ENCODE results near the gene R3HDM4. TPM values are rescaled to one million over a fixed set of nuclear protein-coding genes. Genes with fewer than 3 reads are reported as not detected.

Gene R3HDM4
- polyA plus RNA-seq, 2 of the 4 experiments (the other 2 are of a cell fraction), result 22.7 to 24.8 TPM

DNA sequence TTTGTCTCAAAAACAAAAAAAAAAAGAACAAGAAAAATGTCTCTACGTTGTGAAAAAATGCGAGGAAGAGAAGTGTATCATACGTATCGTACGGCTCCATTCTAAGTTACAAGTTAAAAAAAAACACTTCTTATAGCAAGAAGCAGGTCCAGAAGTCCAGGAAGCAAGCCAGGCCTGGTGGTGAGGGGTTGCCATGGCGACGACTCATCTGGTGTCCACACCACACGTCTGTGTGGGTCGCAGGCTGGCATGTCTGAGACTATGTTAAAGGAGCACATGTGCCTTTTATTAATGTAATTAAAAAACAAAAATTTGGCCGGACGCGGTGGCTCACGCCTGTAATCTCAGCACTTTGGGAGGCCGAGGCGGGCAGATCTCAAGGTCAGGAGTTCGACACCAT lies 25.9 kb downstream of the R3HDM4 start:
- 87% methylated on average over 16 of the region's 16 CpGs for WGBS (ENCODE audit: missing lambda C conversion rate)
- CTCF ChIA-PET, result interaction anchor here (1.5 kb wide), 1 partner anchor 31 kb away, joined by 3 read pairs; no protein-coding TSS in a partner anchor
- no peak for TF ChIP-seq MAZ (IDR thresholded peaks at IDR 0.05; ENCODE audit: borderline replicate concordance, low read depth, low read length)
- TF ChIP-seq KDM5A (IDR thresholded peaks at IDR 0.05), result no peak
- no peak for TF ChIP-seq MYC (IDR thresholded peaks at IDR 0.05; ENCODE audit: borderline replicate concordance, low read length)
- no peak for TF ChIP-seq RNF2 (IDR thresholded peaks at IDR 0.05; ENCODE audit: borderline replicate concordance, low read depth)
- TF ChIP-seq HOXA7 (CRISPR knock-in tag; IDR thresholded peaks at IDR 0.05), result no peak
- TF ChIP-seq SREBF2 (IDR thresholded peaks at IDR 0.05), result no peak
- TF ChIP-seq, protein P1, sequence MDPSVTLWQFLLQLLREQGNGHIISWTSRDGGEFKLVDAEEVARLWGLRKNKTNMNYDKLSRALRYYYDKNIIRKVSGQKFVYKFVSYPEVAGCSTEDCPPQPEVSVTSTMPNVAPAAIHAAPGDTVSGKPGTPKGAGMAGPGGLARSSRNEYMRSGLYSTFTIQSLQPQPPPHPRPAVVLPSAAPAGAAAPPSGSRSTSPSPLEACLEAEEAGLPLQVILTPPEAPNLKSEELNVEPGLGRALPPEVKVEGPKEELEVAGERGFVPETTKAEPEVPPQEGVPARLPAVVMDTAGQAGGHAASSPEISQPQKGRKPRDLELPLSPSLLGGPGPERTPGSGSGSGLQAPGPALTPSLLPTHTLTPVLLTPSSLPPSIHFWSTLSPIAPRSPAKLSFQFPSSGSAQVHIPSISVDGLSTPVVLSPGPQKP (IDR thresholded peaks at IDR 0.05; ENCODE audit: low read depth, low read length), result no peak
- TF ChIP-seq, protein P2, sequence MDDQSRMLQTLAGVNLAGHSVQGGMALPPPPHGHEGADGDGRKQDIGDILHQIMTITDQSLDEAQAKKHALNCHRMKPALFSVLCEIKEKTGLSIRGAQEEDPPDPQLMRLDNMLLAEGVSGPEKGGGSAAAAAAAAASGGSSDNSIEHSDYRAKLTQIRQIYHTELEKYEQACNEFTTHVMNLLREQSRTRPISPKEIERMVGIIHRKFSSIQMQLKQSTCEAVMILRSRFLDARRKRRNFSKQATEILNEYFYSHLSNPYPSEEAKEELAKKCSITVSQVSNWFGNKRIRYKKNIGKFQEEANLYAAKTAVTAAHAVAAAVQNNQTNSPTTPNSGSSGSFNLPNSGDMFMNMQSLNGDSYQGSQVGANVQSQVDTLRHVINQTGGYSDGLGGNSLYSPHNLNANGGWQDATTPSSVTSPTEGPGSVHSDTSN (IDR thresholded peaks at IDR 0.05), result no peak
- no peak for TF ChIP-seq JUN (IDR thresholded peaks at IDR 0.05)
- TF ChIP-seq ZC3H11A (IDR thresholded peaks at IDR 0.05), result no peak
- no peak for TF ChIP-seq BHLHE40 (IDR thresholded peaks at IDR 0.05; ENCODE audit: low read depth, low read length)
- no peak for TF ChIP-seq ESRRA (IDR thresholded peaks at IDR 0.05; ENCODE audit: borderline replicate concordance, low read length)
- TF ChIP-seq, protein P3, sequence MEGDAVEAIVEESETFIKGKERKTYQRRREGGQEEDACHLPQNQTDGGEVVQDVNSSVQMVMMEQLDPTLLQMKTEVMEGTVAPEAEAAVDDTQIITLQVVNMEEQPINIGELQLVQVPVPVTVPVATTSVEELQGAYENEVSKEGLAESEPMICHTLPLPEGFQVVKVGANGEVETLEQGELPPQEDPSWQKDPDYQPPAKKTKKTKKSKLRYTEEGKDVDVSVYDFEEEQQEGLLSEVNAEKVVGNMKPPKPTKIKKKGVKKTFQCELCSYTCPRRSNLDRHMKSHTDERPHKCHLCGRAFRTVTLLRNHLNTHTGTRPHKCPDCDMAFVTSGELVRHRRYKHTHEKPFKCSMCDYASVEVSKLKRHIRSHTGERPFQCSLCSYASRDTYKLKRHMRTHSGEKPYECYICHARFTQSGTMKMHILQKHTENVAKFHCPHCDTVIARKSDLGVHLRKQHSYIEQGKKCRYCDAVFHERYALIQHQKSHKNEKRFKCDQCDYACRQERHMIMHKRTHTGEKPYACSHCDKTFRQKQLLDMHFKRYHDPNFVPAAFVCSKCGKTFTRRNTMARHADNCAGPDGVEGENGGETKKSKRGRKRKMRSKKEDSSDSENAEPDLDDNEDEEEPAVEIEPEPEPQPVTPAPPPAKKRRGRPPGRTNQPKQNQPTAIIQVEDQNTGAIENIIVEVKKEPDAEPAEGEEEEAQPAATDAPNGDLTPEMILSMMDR (IDR thresholded peaks at IDR 0.05), result no peak
- no peak for TF ChIP-seq MAFK (IDR thresholded peaks at IDR 0.05; ENCODE audit: partially characterized antibody)
- TF ChIP-seq KDM1A (IDR thresholded peaks at IDR 0.05; ENCODE audit: low read depth), result no peak
- POLR2A ChIA-PET, result no interaction called here
- ATAC-seq (no peak), DNase-seq (ENCODE audit: low read depth in 1 of 2, low spot score in 1 of 2) (no peak), FAIRE-seq (no peak)
- Histone ChIP-seq H3K4me2 (no peak overlapping the region), H3K9me3 (no peaks in the 10 kb centered on the region), H3K4me3 (no peak overlapping the region), H3K27ac (no peak overlapping the region), H3K4me1 (no peaks in the 10 kb centered on the region)

DNA sequence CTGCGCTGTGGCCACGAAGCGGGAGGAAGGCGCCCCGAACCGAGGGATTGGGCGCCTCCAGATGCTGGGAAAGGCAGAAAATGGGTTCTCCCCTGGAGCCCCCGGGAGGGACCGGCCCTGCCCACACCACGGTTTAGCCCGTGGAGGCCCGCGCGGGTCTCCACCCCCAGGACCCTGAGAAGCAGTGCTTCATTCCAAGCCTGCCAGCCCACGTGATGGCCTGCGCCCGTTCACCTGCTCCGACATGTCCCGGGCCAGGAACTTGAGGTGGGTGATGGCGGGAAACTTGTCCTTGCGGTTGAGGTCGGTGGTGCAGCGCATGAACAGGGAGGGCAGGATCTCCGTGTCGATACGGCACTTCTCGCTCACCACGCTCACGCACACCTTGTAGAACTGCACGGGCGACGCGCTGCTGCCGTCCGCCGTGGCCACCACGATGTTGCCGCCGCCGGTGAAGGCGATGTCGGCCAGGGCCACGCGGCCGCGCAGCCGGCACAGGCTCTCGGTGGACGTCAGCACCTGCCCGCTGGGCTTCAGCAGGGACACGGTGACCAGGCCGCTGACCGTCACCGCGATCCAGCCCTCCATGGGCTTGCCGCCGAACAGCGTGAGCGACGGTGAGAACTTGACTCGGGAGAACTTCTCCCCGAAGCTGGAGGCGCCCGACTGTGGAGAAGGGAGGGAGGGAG lies 27.3 kb downstream of the R3HDM4 start:
- H3K4me3 ChIP-seq, result no peak overlapping the region
- no peak overlapping the region for H3K27ac ChIP-seq
- 96% methylated on average over 40 of the region's 64 CpGs for WGBS (ENCODE audit: missing lambda C conversion rate)
- POLR2A ChIA-PET, result no interaction called here
- no peaks in the 10 kb centered on the region for H3K4me1 ChIP-seq
- no peaks in the 10 kb centered on the region for H3K9me3 ChIP-seq
- FAIRE-seq (no peak), DNase-seq (ENCODE audit: low read depth in 1 of 2, low spot score in 1 of 2) (no peak), ATAC-seq (no peak)
- H3K4me2 ChIP-seq, result no peak overlapping the region
- CTCF ChIA-PET, result no interaction called here
- TF ChIP-seq FOXS1 (CRISPR knock-in tag; IDR thresholded peaks at IDR 0.05) (no peak), ZNF302 (CRISPR knock-in tag; IDR thresholded peaks at IDR 0.05) (no peak), KDM1A (IDR thresholded peaks at IDR 0.05; ENCODE audit: low read depth) (no peak), SMC3 (IDR thresholded peaks at IDR 0.05) (no peak), CBX2 (IDR thresholded peaks at IDR 0.05; ENCODE audit: borderline replicate concordance, low read depth) (no peak), HOXB13 (CRISPR knock-in tag; IDR thresholded peaks at IDR 0.05; ENCODE audit: low read depth) (no peak), ESRRA (IDR thresholded peaks at IDR 0.05; ENCODE audit: borderline replicate concordance, low read length) (no peak), TP53 (CRISPR knock-in tag; IDR thresholded peaks at IDR 0.05) (no peak), CHD4 (IDR thresholded peaks at IDR 0.05; ENCODE audit: borderline replicate concordance) (no peak), RAD21 (conservative IDR thresholded peaks at IDR 0.05 in 1 of 2, IDR thresholded peaks at IDR 0.05 in 1 of 2) (no peak), POLR2AphosphoS2 (conservative IDR thresholded peaks at IDR 0.05; ENCODE audit: low read length) (no peak)
- TF ChIP-seq, protein P4, sequence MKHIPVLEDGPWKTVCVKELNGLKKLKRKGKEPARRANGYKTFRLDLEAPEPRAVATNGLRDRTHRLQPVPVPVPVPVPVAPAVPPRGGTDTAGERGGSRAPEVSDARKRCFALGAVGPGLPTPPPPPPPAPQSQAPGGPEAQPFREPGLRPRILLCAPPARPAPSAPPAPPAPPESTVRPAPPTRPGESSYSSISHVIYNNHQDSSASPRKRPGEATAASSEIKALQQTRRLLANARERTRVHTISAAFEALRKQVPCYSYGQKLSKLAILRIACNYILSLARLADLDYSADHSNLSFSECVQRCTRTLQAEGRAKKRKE (CRISPR knock-in tag; IDR thresholded peaks at IDR 0.05; ENCODE audit: low read depth), result no peak
- TF ChIP-seq, protein P5, sequence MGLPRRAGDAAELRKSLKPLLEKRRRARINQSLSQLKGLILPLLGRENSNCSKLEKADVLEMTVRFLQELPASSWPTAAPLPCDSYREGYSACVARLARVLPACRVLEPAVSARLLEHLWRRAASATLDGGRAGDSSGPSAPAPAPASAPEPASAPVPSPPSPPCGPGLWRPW (IDR thresholded peaks at IDR 0.05), result no peak

All from A549 (cell line).